Measurements from ENCODE around the gene TMUB2. TPM values are rescaled to one million over a fixed set of nuclear protein-coding genes. Genes with fewer than 3 reads are reported as not detected.
A peak's percentile ranks its signal among the peaks of the same experiment; 100 is the strongest.

TMUB2 gene
- total RNA-seq, 2 experiments from 2014 or later, result 33.3 to 34.8 TPM

- H3K27me3 ChIP-seq (ENCODE audit: control insufficient read depth in 1 of 2, insufficient read depth in 2 of 2, low read length in 2 of 2), result no peaks in the 10 kb centered on the region
- no peak for TF ChIP-seq CTCF (IDR thresholded peaks at IDR 0.05)
- H3K4me3 Mint-ChIP-seq, result peak within 1 kb of the TSS; percentile 93
- DNase-seq, result peak; percentile 99 to 100 (median 99)
- intact Hi-C loops (cut with DNase I, micrococcal nuclease), result loop anchor here (1.0 to 5.0 kb wide), 4 partner anchors 16 to 133 kb away; partner anchors contain the start of genes HROB (in 1 of the 2), LSM12 (in 1 of the 2) and UBTF (in 1 of the 2)
- H3K36me3 Mint-ChIP-seq (ENCODE audit: low read depth), result peaks cover 48% of the 10 kb centered on the region
- CTCF ChIA-PET, result interaction anchor here (0.8 to 4.0 kb wide), 2 partner anchors 10 to 13 kb away, joined by 3 to 20 read pairs; partner anchors contain the start of gene TMUB2
- peaks cover 46% of the 10 kb centered on the region for H3K4me1 Mint-ChIP-seq (ENCODE audit: low read depth)
- H3K27me3 Mint-ChIP-seq, result no peaks in the 10 kb centered on the region
- POLR2A ChIA-PET, result interaction anchor here (0.5 to 8.5 kb wide), 9 partner anchors 9 to 949 kb away, joined by 3 to 181 read pairs (median 5); partner anchors contain the start of genes HDAC5, HEXIM1, SLC25A39 and TMEM101
- ATAC-seq (ENCODE audit: poor library complexity), result peak; percentile 80
- H3K27ac Mint-ChIP-seq, result peak within 1 kb of the TSS; percentile 93
- H3K4me1 ChIP-seq (ENCODE audit: insufficient read depth, low read length), result peaks cover 45% of the 10 kb centered on the region
- no peaks in the 10 kb centered on the region for H3K9me3 Mint-ChIP-seq
- H3K36me3 ChIP-seq (ENCODE audit: insufficient read depth, low read length), result peaks cover 24% of the 10 kb centered on the region
- no peaks in the 10 kb centered on the region for H3K9me3 ChIP-seq (ENCODE audit: control insufficient read depth in 1 of 2, insufficient read depth in 1 of 2, low read length in 2 of 2)
- peak within 1 kb of the TSS; percentile 94 for H3K4me3 ChIP-seq (ENCODE audit: low read length)
- peak within 1 kb of the TSS; percentile 83 to 87 for H3K27ac ChIP-seq (ENCODE audit: low read depth in 1 of 2, low read length in 2 of 2)
Measured at GRCh38 chr17:44199553-44200477, 13.0 kb downstream of the TMUB2 start, which contains the start of gene ATXN7L3. TSS of gene ATXN7L3 (minus strand) at chr17:44199884. CDS start at chr17:44198070, 1,814 bp downstream.

GRCh38 chr17:44200478-44201155 lies 13.8 kb downstream of the TMUB2 start:
- peaks cover 45% of the 10 kb centered on the region for H3K4me1 ChIP-seq (ENCODE audit: insufficient read depth, low read length)
- no peaks in the 10 kb centered on the region for H3K9me3 Mint-ChIP-seq
- ChIA-PET POLR2A (interaction anchor here (0.5 to 8.5 kb wide), 9 partner anchors 9 to 126 kb away, joined by 3 to 181 read pairs (median 7); partner anchors contain the start of genes HDAC5, SLC25A39, TMUB2 and UBTF), CTCF (interaction anchor here (0.9 to 4.0 kb wide), 4 partner anchors 10 to 18 kb away, joined by 3 to 20 read pairs (median 7); partner anchors contain the start of gene TMUB2)
- peaks cover 42% of the 10 kb centered on the region for H3K36me3 Mint-ChIP-seq (ENCODE audit: low read depth)
- no peaks in the 10 kb centered on the region for H3K27me3 ChIP-seq (ENCODE audit: control insufficient read depth in 1 of 2, insufficient read depth in 2 of 2, low read length in 2 of 2)
- H3K4me3 Mint-ChIP-seq, result peak overlapping the region; percentile 93
- peak overlapping the region; percentile 73 for H3K27ac Mint-ChIP-seq
- intact Hi-C loops (cut with DNase I, micrococcal nuclease), result loop anchor here in 1 of 2 experiments (1.0 to 5.0 kb wide), 3 partner anchors 16 to 133 kb away; partner anchors contain the start of genes HROB and LSM12
- H3K36me3 ChIP-seq (ENCODE audit: insufficient read depth, low read length), result peaks cover 16% of the 10 kb centered on the region
- ATAC-seq (ENCODE audit: poor library complexity), result no peak
- no peaks in the 10 kb centered on the region for H3K27me3 Mint-ChIP-seq
- H3K4me3 ChIP-seq (ENCODE audit: low read length), result peak overlapping the region; percentile 90
- peaks cover 46% of the 10 kb centered on the region for H3K4me1 Mint-ChIP-seq (ENCODE audit: low read depth)
- no peak for TF ChIP-seq CTCF (IDR thresholded peaks at IDR 0.05)
- no peak for DNase-seq
- peak overlapping the region; percentile 79 to 85 for H3K27ac ChIP-seq (ENCODE audit: low read depth in 1 of 2, low read length in 2 of 2)
- H3K9me3 ChIP-seq (ENCODE audit: control insufficient read depth in 1 of 2, insufficient read depth in 1 of 2, low read length in 2 of 2), result no peaks in the 10 kb centered on the region

GRCh38 chr17:44202756-44203155 lies 16.0 kb downstream of the TMUB2 start:
- peaks cover 16% of the 10 kb centered on the region for H3K36me3 ChIP-seq (ENCODE audit: insufficient read depth, low read length)
- no peak overlapping the region for H3K4me3 ChIP-seq (ENCODE audit: low read length)
- ChIA-PET CTCF (interaction anchor here (1.9 to 2.1 kb wide), 3 partner anchors 14 to 18 kb away, joined by 4 to 9 read pairs (median 7); partner anchors contain the start of gene UBTF), POLR2A (interaction anchor here (1.8 to 8.5 kb wide), 3 partner anchors 17 to 122 kb away, joined by 5 to 181 read pairs (median 99); partner anchors contain the start of genes SLC25A39, TMUB2 and UBTF)
- Mint-ChIP-seq H3K27ac (peak overlapping the region; percentile 73), H3K4me3 (peak overlapping the region; percentile 75), H3K27me3 (no peaks in the 10 kb centered on the region), H3K9me3 (no peaks in the 10 kb centered on the region), H3K4me1 (ENCODE audit: low read depth) (peaks cover 46% of the 10 kb centered on the region), H3K36me3 (ENCODE audit: low read depth) (peaks cover 41% of the 10 kb centered on the region)
- H3K27me3 ChIP-seq (ENCODE audit: control insufficient read depth in 1 of 2, insufficient read depth in 2 of 2, low read length in 2 of 2), result no peaks in the 10 kb centered on the region
- no peak for TF ChIP-seq CTCF (IDR thresholded peaks at IDR 0.05)
- no peak overlapping the region for H3K27ac ChIP-seq (ENCODE audit: low read depth in 1 of 2, low read length in 2 of 2)
- intact Hi-C loops (cut with DNase I, micrococcal nuclease), result loop anchor here in 1 of 2 experiments (5.0 kb wide), 2 partner anchors 60 to 135 kb away; partner anchors contain the start of genes HROB and LSM12
- H3K4me1 ChIP-seq (ENCODE audit: insufficient read depth, low read length), result peaks cover 42% of the 10 kb centered on the region
- no peak for ATAC-seq (ENCODE audit: poor library complexity)
- no peaks in the 10 kb centered on the region for H3K9me3 ChIP-seq (ENCODE audit: control insufficient read depth in 1 of 2, insufficient read depth in 1 of 2, low read length in 2 of 2)
- DNase-seq, result no peak

All from CD4-positive, alpha-beta T cell (primary cell).